Naive thymus-derived CD4-positive, alpha-beta T cell (primary cell): ENCODE measurements around the gene MCC. TPM values are rescaled to one million over a fixed set of nuclear protein-coding genes. Genes with fewer than 3 reads are reported as not detected.

Source experiments
- ATAC-seq: fragments of 150-1000 bp; cut with Tn5 transposase; 2 replicates; pipeline ENCODE4 v1.10.0; 2021; ENCODE audit warnings: mild to moderate bottlenecking, moderate library complexity
- CTCF ChIA-PET: fragments of 350-600 bp; sonication (Branson Sonifier 250); formaldehyde crosslinking; loops from one replicate; lab custom pipeline; 2021; ENCODE audit warnings: antibody characterized with exemption; lab: Charles Lee
- POLR2A ChIA-PET: fragments of 350-600 bp; sonication (Branson Sonifier 250); formaldehyde crosslinking; loops from one replicate; lab custom pipeline; 2021; ENCODE audit warnings: antibody characterized with exemption, inconsistent platforms; lab: Charles Lee
- DNase-seq, 9 donors: peaks; one replicate each; pipeline versions ENCODE4 v3.0.0 to v3.0.0-alpha.2; 2020 to 2022; ENCODE audit warnings: mixed read lengths in 1 of 9
- H3K27ac ChIP-seq: one replicate; pipeline ENCODE4 v1.7.0; 2013; ENCODE audit warnings: mild to moderate bottlenecking, low read depth, low read length, moderate library complexity
- H3K27me3 ChIP-seq, 2 donors: one replicate each; pipeline ENCODE4 v1.7.0; 2013; ENCODE audit warnings: low read length in 2 of 2, mild to moderate bottlenecking in 2 of 2, moderate library complexity in 2 of 2; ENCODE audit not compliant: control insufficient read depth in 2 of 2, insufficient read depth in 2 of 2
- H3K36me3 ChIP-seq, 3 experiments: 1 replicate in 2 of 3; 2 replicates in 1 of 3; pipeline ENCODE4 v1.7.0; 2013; ENCODE audit warnings: low read length in 3 of 3, mild to moderate bottlenecking in 3 of 3, moderate library complexity in 1 of 3; ENCODE audit not compliant: insufficient read depth in 3 of 3, control insufficient read depth in 2 of 3
- H3K4me1 ChIP-seq, 2 donors: one replicate each; pipeline ENCODE4 v1.7.0; 2013; ENCODE audit warnings: low read length in 2 of 2, mild to moderate bottlenecking in 2 of 2, moderate library complexity in 1 of 2; ENCODE audit not compliant: control insufficient read depth in 2 of 2, insufficient read depth in 2 of 2
- H3K4me3 ChIP-seq: 2 replicates; pipeline ENCODE4 v1.7.0; 2013; ENCODE audit warnings: mild to moderate bottlenecking, low read length
- H3K9me3 ChIP-seq, 3 experiments: 1 replicate in 2 of 3; 2 replicates in 1 of 3; pipeline ENCODE4 v1.7.0; 2013; ENCODE audit warnings: low read length in 3 of 3; ENCODE audit not compliant: control insufficient read depth in 2 of 3
- H3K27ac Mint-ChIP-seq, 9 donors: one replicate each; pipeline ENCODE4 v1.8.0; 2020 to 2022; ENCODE audit warnings: mixed read lengths in 9 of 9, mild to moderate bottlenecking in 8 of 9, moderate library complexity in 5 of 9, inconsistent platforms in 2 of 9
- H3K27me3 Mint-ChIP-seq, 5 donors: one replicate each; pipeline ENCODE4 v1.8.0; 2021 to 2022; ENCODE audit warnings: mixed read lengths in 5 of 5, mild to moderate bottlenecking in 1 of 5
- H3K36me3 Mint-ChIP-seq, 5 donors: one replicate each; pipeline ENCODE4 v1.8.0; 2020 to 2022; ENCODE audit warnings: mixed read lengths in 5 of 5, mild to moderate bottlenecking in 3 of 5, inconsistent platforms in 1 of 5
- H3K4me1 Mint-ChIP-seq, 7 donors: one replicate each; pipeline ENCODE4 v1.8.0; 2020 to 2022; ENCODE audit warnings: mixed read lengths in 7 of 7, mild to moderate bottlenecking in 3 of 7, inconsistent platforms in 1 of 7
- H3K4me3 Mint-ChIP-seq, 10 donors: one replicate each; pipeline ENCODE4 v1.8.0; 2020 to 2022; ENCODE audit warnings: mild to moderate bottlenecking in 10 of 10, mixed read lengths in 10 of 10, moderate library complexity in 6 of 10, inconsistent platforms in 2 of 10
- H3K9me3 Mint-ChIP-seq, 11 donors: one replicate each; pipeline ENCODE4 v1.8.0; 2020 to 2022; ENCODE audit warnings: mixed read lengths in 11 of 11, mild to moderate bottlenecking in 4 of 11, inconsistent platforms in 1 of 11, moderate library complexity in 1 of 11
- intact Hi-C, 2 donors: fragments of 100-400 bp; cut with micrococcal nuclease; formaldehyde crosslinking; loops; one replicate each; pipeline ENCODE4 v1.15.1; 2023
- polyA plus RNA-seq, 2 donors: library from polyadenylated mRNA; unstranded; fragments of 300-500 nt; fragmentation: Illumina TruSeq; gene quantifications; one replicate each; pipeline ENCODE4 v1.2.3, GENCODE V29; 2021
- total RNA-seq, 6 experiments: library from RNA in 5 of 6; stranded (reverse) in 5 of 6; gene quantifications; 1 replicate in 5 of 6; 2 replicates in 1 of 6; pipeline ENCODE4 v1.2.3 and lab custom pipeline; 2021 to 2026

Gene MCC
- total and polyA plus RNA-seq, 7 experiments from 2014 or later: 0.56 to 3.0 (median 0.89) TPM

GRCh38 chr5:113234546-113234945 lies 253.7 kb downstream of the MCC start:
- peaks cover 5 to 61% (median 15%) of the 10 kb centered on the region in 5 donors for H3K27me3 Mint-ChIP-seq
- no peak overlapping the region for H3K27ac Mint-ChIP-seq
- POLR2A ChIA-PET: no interaction called here

GRCh38 chr5:113233606-113234005 lies 254.6 kb downstream of the MCC start:
- H3K27me3 Mint-ChIP-seq: peaks cover 10 to 64% (median 16%) of the 10 kb centered on the region in 5 donors
- no peaks in the 10 kb centered on the region for H3K9me3 Mint-ChIP-seq
- H3K4me3 Mint-ChIP-seq: no peak overlapping the region
- no peak overlapping the region for H3K4me3 ChIP-seq
- ATAC-seq (no peak), DNase-seq (no peak)
- peaks cover 0 to 4% (median 0%) of the 10 kb centered on the region in 5 donors for H3K36me3 Mint-ChIP-seq
- no peak overlapping the region for H3K27ac Mint-ChIP-seq
- no peaks in the 10 kb centered on the region for H3K27me3 ChIP-seq
- H3K4me1 ChIP-seq: no peaks in the 10 kb centered on the region
- ChIA-PET CTCF (no interaction called here), POLR2A (no interaction called here)
- H3K36me3 ChIP-seq: no peaks in the 10 kb centered on the region
- intact Hi-C loops: no loop called here
- peaks cover 0 to 11% (median 0%) of the 10 kb centered on the region in 7 donors for H3K4me1 Mint-ChIP-seq
- no peaks in the 10 kb centered on the region for H3K9me3 ChIP-seq
- H3K27ac ChIP-seq: no peak overlapping the region

More at GRCh38 chr5:113234546-113234945, 253.7 kb downstream of the MCC start:
- H3K27me3 ChIP-seq: no peaks in the 10 kb centered on the region
- peaks cover 0 to 11% (median 0%) of the 10 kb centered on the region in 7 donors for H3K4me1 Mint-ChIP-seq
- CTCF ChIA-PET: no interaction called here
- H3K4me3 Mint-ChIP-seq: no peak overlapping the region
- H3K4me3 ChIP-seq: no peak overlapping the region
- H3K9me3 Mint-ChIP-seq: no peaks in the 10 kb centered on the region
- H3K27ac ChIP-seq: no peak overlapping the region
- intact Hi-C loops: no loop called here
- ATAC-seq (no peak), DNase-seq (no peak)
- no peaks in the 10 kb centered on the region for H3K36me3 ChIP-seq
- H3K9me3 ChIP-seq: no peaks in the 10 kb centered on the region
- H3K36me3 Mint-ChIP-seq: no peaks in the 10 kb centered on the region
- no peaks in the 10 kb centered on the region for H3K4me1 ChIP-seq

- Mint-ChIP-seq H3K4me3 (no peak overlapping the region), H3K27me3 (peaks cover 13 to 60% (median 18%) of the 10 kb centered on the region in 5 donors), H3K4me1 (peaks cover 0 to 11% (median 0%) of the 10 kb centered on the region in 7 donors), H3K9me3 (no peaks in the 10 kb centered on the region), H3K27ac (no peak overlapping the region), H3K36me3 (peaks cover 0 to 4% (median 0%) of the 10 kb centered on the region in 5 donors)
- Histone ChIP-seq H3K27ac (no peak overlapping the region), H3K36me3 (no peaks in the 10 kb centered on the region), H3K4me3 (no peak overlapping the region), H3K27me3 (no peaks in the 10 kb centered on the region), H3K4me1 (no peaks in the 10 kb centered on the region), H3K9me3 (no peaks in the 10 kb centered on the region)
- DNase-seq (no peak), ATAC-seq (no peak)
- ChIA-PET POLR2A (no interaction called here), CTCF (no interaction called here)
- intact Hi-C loops: no loop called here
These were observed 255.6 kb downstream of the MCC start for GRCh38 chr5:113232667-113233066.

GRCh38 chr5:113232221-113232620 lies 256.0 kb downstream of the MCC start:
- H3K4me1 ChIP-seq: no peaks in the 10 kb centered on the region
- peaks cover 0 to 4% (median 0%) of the 10 kb centered on the region in 5 donors for H3K36me3 Mint-ChIP-seq
- no peak overlapping the region for H3K4me3 ChIP-seq
- H3K27ac Mint-ChIP-seq: no peak overlapping the region
- intact Hi-C loops: no loop called here
- ChIA-PET CTCF (no interaction called here), POLR2A (no interaction called here)
- no peaks in the 10 kb centered on the region for H3K27me3 ChIP-seq
- no peak for ATAC-seq
- no peak for DNase-seq
- no peaks in the 10 kb centered on the region for H3K9me3 ChIP-seq
- no peak overlapping the region for H3K27ac ChIP-seq
- no peak overlapping the region for H3K4me3 Mint-ChIP-seq
- H3K4me1 Mint-ChIP-seq: peaks cover 0 to 11% (median 0%) of the 10 kb centered on the region in 7 donors
- H3K36me3 ChIP-seq: no peaks in the 10 kb centered on the region
- peaks cover 13 to 58% (median 17%) of the 10 kb centered on the region in 5 donors for H3K27me3 Mint-ChIP-seq
- no peaks in the 10 kb centered on the region for H3K9me3 Mint-ChIP-seq

GRCh38 chr5:113231653-113232000 lies 256.6 kb downstream of the MCC start:
- POLR2A ChIA-PET: no interaction called here
- H3K9me3 Mint-ChIP-seq: no peaks in the 10 kb centered on the region
- Histone ChIP-seq H3K9me3 (no peaks in the 10 kb centered on the region), H3K4me3 (no peak overlapping the region), H3K36me3 (no peaks in the 10 kb centered on the region), H3K4me1 (no peaks in the 10 kb centered on the region), H3K27ac (no peak overlapping the region), H3K27me3 (no peaks in the 10 kb centered on the region)
- CTCF ChIA-PET: no interaction called here
- peaks cover 0 to 4% (median 0%) of the 10 kb centered on the region in 5 donors for H3K36me3 Mint-ChIP-seq
- intact Hi-C loops: no loop called here
- DNase-seq (no peak), ATAC-seq (no peak)
- H3K4me3 Mint-ChIP-seq: no peak overlapping the region
- H3K27me3 Mint-ChIP-seq: peaks cover 13 to 57% (median 17%) of the 10 kb centered on the region in 5 donors
- peaks cover 0 to 11% (median 0%) of the 10 kb centered on the region in 7 donors for H3K4me1 Mint-ChIP-seq
- H3K27ac Mint-ChIP-seq: no peak overlapping the region

GRCh38 chr5:113230711-113231652 lies 257.3 kb downstream of the MCC start:
- Histone ChIP-seq H3K27me3 (no peaks in the 10 kb centered on the region), H3K4me3 (no peak overlapping the region), H3K4me1 (no peaks in the 10 kb centered on the region), H3K9me3 (no peaks in the 10 kb centered on the region), H3K36me3 (no peaks in the 10 kb centered on the region), H3K27ac (no peak overlapping the region)
- Mint-ChIP-seq H3K4me1 (peaks cover 0 to 9% (median 0%) of the 10 kb centered on the region in 7 donors), H3K4me3 (no peak overlapping the region), H3K27ac (no peak overlapping the region), H3K36me3 (peaks cover 0 to 4% (median 0%) of the 10 kb centered on the region in 5 donors), H3K27me3 (peaks cover 9 to 50% (median 13%) of the 10 kb centered on the region in 5 donors), H3K9me3 (no peaks in the 10 kb centered on the region)
- intact Hi-C loops: no loop called here
- CTCF ChIA-PET: no interaction called here
- POLR2A ChIA-PET: no interaction called here
- DNase-seq (no peak), ATAC-seq (no peak)
